SU-DHL-6 (cell line): ENCODE results near the gene PRKAG1.

Experiments
- H2AFZ ChIP-seq: fragments of 200-600 bp; sonication (generic); 2 replicates; pipeline ENCODE4 v1.6.1; 2014; ENCODE audit warnings: low read depth, mild to moderate bottlenecking, moderate library complexity, mixed read lengths, antibody characterized with exemption, low read length; ENCODE audit not compliant: severe bottlenecking
- H3F3A ChIP-seq: fragments of 200-600 bp; shearing (Covaris generic); 2 replicates; pipeline ENCODE4 v1.6.0; 2016; ENCODE audit warnings: antibody characterized with exemption, mild to moderate bottlenecking; ENCODE audit not compliant: insufficient read depth
- H3K27ac ChIP-seq: fragments of 200-600 bp; sonication (generic); 2 replicates; pipeline ENCODE4 v1.5.1; 2016; ENCODE audit warnings: low read depth, mild to moderate bottlenecking, low read length, moderate library complexity, mixed read lengths
- H3K27me3 ChIP-seq: fragments of 200-600 bp; sonication (generic), shearing (Covaris generic); 2 replicates; pipeline ENCODE4 v1.6.0; 2014; ENCODE audit warnings: mild to moderate bottlenecking, low read length
- H3K36me3 ChIP-seq: fragments of 200-600 bp; sonication (generic); 2 replicates; pipeline ENCODE4 v1.6.1; 2014; ENCODE audit warnings: mild to moderate bottlenecking, low read length, mixed read lengths
- H3K4me2 ChIP-seq: fragments of 300-600, 200-600 bp; shearing (Covaris generic), sonication (generic); 2 replicates; pipeline ENCODE4 v1.6.0; 2014; ENCODE audit warnings: low read length, low read depth, mild to moderate bottlenecking; ENCODE audit not compliant: poor library complexity, severe bottlenecking
- H3K4me3 ChIP-seq: fragments of 200-600 bp; sonication (generic); 2 replicates; pipeline ENCODE4 v1.5.1; 2014; ENCODE audit warnings: antibody characterized with exemption, low read length, mild to moderate bottlenecking, mixed read lengths; ENCODE audit not compliant: insufficient read depth, poor library complexity, severe bottlenecking
- H3K79me2 ChIP-seq: fragments of 200-600 bp; sonication (generic); 2 replicates; pipeline ENCODE4 v1.6.1; 2014; ENCODE audit warnings: mild to moderate bottlenecking, low read length, moderate library complexity; ENCODE audit not compliant: insufficient read depth
- H3K9ac ChIP-seq: fragments of 200-600 bp; sonication (generic); 2 replicates; pipeline ENCODE4 v1.7.0; 2014; ENCODE audit warnings: mild to moderate bottlenecking, low read length
- H3K9me2 ChIP-seq: fragments of 200-600 bp; sonication (generic); replicated peaks from 2 replicates; pipeline ENCODE4 v1.6.1; 2014; ENCODE audit warnings: low read length; ENCODE audit not compliant: insufficient read depth
- H3K9me3 ChIP-seq: fragments of 200-600 bp; sonication (generic); 2 replicates; pipeline ENCODE4 v1.6.1; 2014; ENCODE audit warnings: low read length, mixed read lengths; ENCODE audit not compliant: insufficient read depth
- H4K20me1 ChIP-seq: fragments of 200-600 bp; sonication (generic); 2 replicates; pipeline ENCODE4 v1.6.1; 2014; ENCODE audit warnings: low read depth, mild to moderate bottlenecking, antibody characterized with exemption, low read length, moderate library complexity, mixed read lengths
- CTCF ChIP-seq: fragments of 200-600 bp; sonication (generic); IDR thresholded peaks from one replicate; pipeline ENCODE4 v1.5.1; 2017; ENCODE audit warnings: antibody characterized with exemption, mild to moderate bottlenecking, low read length, moderate library complexity; ENCODE audit not compliant: insufficient read depth, poor library complexity, severe bottlenecking
- EZH2phosphoT487 ChIP-seq: fragments of 200-600 bp; sonication (generic), shearing (Covaris generic); conservative IDR thresholded peaks from 2 replicates; pipeline ENCODE4 v1.6.1; 2018; ENCODE audit warnings: mild to moderate bottlenecking, antibody characterized with exemption, low read length, moderate library complexity, mixed read lengths

The PRKAG1 gene

GRCh38 chr12:48995086-48995879, 23.3 kb downstream of the PRKAG1 start:
- Histone ChIP-seq H3K9me3 (no peaks in the 10 kb centered on the region), H3K36me3 (no peaks in the 10 kb centered on the region), H3K9me2 (no peaks in the 10 kb centered on the region), H3F3A (0 out of 2 replicates have a peak, but pooled peaks cover 3% of the 10 kb centered on the region), H3K9ac (no peak overlapping the region), H3K4me2 (peak overlapping the region; percentile 16), H4K20me1 (no peaks in the 10 kb centered on the region), H3K79me2 (0 out of 2 replicates have a peak, but pooled peaks cover 6% of the 10 kb centered on the region), H3K27ac (no peak overlapping the region), H2AFZ (no peak overlapping the region), H3K27me3 (no peaks in the 10 kb centered on the region), H3K4me3 (no peak overlapping the region)
- peak; percentile 54 for TF ChIP-seq CTCF
- TF ChIP-seq EZH2phosphoT487 = no peak

GRCh38 chr12:48994224-48995085, 24.1 kb downstream of the PRKAG1 start:
- H3K79me2 ChIP-seq = no peaks in the 10 kb centered on the region
- no peaks in the 10 kb centered on the region for H3K27me3 ChIP-seq
- no peak overlapping the region for H2AFZ ChIP-seq
- H3K9me3 ChIP-seq = no peaks in the 10 kb centered on the region
- no peaks in the 10 kb centered on the region for H3F3A ChIP-seq
- H4K20me1 ChIP-seq = no peaks in the 10 kb centered on the region
- no peak overlapping the region for H3K4me2 ChIP-seq
- no peak overlapping the region for H3K9ac ChIP-seq
- no peak for TF ChIP-seq EZH2phosphoT487
- TF ChIP-seq CTCF = no peak
- no peak overlapping the region for H3K4me3 ChIP-seq
- no peaks in the 10 kb centered on the region for H3K9me2 ChIP-seq
- H3K36me3 ChIP-seq = no peaks in the 10 kb centered on the region
- no peak overlapping the region for H3K27ac ChIP-seq

- TF ChIP-seq EZH2phosphoT487 (no peak), CTCF (no peak)
- H3K4me3 ChIP-seq = no peak overlapping the region
- no peaks in the 10 kb centered on the region for H3K27me3 ChIP-seq
- H3K9me2 ChIP-seq = no peaks in the 10 kb centered on the region
- H3K27ac ChIP-seq = no peak overlapping the region
- H3K36me3 ChIP-seq = no peaks in the 10 kb centered on the region
- no peaks in the 10 kb centered on the region for H3K9me3 ChIP-seq
- no peak overlapping the region for H3K9ac ChIP-seq
- no peaks in the 10 kb centered on the region for H3K79me2 ChIP-seq
- no peaks in the 10 kb centered on the region for H4K20me1 ChIP-seq
- no peaks in the 10 kb centered on the region for H3F3A ChIP-seq
- H2AFZ ChIP-seq = no peak overlapping the region
- no peak overlapping the region for H3K4me2 ChIP-seq
Observed at GRCh38 chr12:48993787-48994186, 24.8 kb downstream of the PRKAG1 start.
